ENCODE measurements around the gene ITGA11.

The ITGA11 gene

DNA sequence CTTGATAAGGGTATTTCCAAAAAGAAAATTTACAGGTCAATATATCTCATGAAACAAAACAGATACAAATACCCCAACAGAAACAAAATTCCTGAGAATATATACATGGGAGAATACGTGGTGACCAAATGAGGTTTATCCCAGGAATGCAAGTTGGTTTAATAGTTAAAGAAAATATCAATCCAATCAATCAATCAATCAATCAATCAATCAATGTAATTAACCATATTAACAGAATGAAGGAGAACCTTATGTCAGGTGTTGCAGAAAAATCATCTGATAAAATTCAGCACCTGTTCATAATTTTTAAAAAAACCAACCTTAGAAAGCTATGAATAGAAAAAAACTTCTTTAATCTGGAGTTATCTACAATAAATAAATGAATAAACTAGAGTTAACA lies 35.9 kb downstream of the ITGA11 start:
- no peak overlapping the region for H3K4me3 ChIP-seq (ENCODE audit: low read length)
- TF ChIP-seq, protein P1, sequence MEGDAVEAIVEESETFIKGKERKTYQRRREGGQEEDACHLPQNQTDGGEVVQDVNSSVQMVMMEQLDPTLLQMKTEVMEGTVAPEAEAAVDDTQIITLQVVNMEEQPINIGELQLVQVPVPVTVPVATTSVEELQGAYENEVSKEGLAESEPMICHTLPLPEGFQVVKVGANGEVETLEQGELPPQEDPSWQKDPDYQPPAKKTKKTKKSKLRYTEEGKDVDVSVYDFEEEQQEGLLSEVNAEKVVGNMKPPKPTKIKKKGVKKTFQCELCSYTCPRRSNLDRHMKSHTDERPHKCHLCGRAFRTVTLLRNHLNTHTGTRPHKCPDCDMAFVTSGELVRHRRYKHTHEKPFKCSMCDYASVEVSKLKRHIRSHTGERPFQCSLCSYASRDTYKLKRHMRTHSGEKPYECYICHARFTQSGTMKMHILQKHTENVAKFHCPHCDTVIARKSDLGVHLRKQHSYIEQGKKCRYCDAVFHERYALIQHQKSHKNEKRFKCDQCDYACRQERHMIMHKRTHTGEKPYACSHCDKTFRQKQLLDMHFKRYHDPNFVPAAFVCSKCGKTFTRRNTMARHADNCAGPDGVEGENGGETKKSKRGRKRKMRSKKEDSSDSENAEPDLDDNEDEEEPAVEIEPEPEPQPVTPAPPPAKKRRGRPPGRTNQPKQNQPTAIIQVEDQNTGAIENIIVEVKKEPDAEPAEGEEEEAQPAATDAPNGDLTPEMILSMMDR (IDR thresholded peaks at IDR 0.05; ENCODE audit: insufficient read depth, low read depth, low read length, missing control alignments): no peak
- DNase-seq (ENCODE audit: low read depth): no peak

DNA sequence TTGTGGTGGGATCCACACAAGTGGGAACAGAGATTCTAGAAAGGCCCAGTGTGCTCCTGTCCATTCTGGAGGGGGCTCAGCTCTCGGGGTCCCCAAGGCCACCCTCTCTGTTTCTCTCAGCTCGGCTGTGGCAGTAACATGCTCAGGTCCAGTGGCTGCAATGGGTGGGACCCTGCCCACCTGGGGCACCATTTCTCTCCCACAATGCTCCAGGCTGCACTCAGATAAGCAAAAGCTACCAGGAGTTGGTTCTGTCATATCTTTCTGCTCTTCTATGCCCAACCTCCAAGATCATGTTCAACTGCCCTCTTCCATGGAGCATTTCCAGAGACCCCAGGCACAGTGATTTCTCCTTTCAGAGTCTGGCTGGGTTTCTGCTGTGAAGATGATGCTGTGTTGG lies 40.8 kb downstream of the ITGA11 start:
- TF ChIP-seq, protein P1 (IDR thresholded peaks at IDR 0.05; ENCODE audit: insufficient read depth, low read depth, low read length, missing control alignments): no peak
- no peak for DNase-seq (ENCODE audit: low read depth)

DNA sequence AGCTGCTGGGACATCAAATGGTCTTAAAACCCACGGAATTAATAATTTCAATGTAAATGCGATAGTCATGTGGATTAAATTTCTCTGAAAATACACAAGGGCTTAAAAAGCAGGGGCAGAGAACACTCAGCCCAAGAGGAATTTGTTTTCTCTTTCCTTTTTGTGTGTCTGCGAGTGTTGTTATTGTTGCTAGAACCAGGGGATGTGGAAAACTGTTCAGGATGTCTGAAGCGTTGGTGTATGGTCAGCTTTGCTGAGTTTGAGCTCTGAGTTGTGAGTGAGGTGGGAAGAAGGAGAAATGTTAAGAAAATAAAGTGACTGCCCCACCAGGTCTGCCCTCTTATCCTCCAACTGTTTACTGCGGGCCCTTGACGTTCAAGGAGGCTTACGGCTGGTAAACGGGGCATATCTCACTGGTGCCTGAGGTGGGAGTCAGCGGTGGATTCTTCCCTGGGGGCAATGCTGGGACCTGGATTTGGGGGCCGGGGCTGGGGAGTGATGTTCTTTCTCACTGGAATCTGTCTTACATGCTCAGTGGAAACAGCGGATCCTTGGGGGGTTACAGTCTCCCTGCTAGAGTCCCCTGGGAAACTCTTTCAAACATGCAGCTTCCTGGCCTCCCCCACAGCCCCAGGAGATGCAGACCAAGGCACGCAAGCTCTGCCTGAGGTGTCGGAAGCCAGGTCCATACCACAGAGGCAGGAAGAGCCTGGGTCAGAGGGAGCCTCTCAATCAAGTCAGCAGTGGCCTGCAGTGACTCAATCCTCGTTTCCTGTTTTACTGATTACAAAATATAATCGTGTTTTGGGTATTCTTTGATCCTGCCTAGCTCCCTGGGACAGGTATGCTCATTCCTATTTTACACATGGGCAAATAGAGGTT lies 41.8 kb downstream of the ITGA11 start:
- peak; percentile 68 for DNase-seq (ENCODE audit: low read depth)
- no peak overlapping the region for H3K4me3 ChIP-seq (ENCODE audit: low read length)
- TF ChIP-seq, protein P1 (IDR thresholded peaks at IDR 0.05; ENCODE audit: insufficient read depth, low read depth, low read length, missing control alignments): no peak

More for the DNA sequence above, 40.8 kb downstream of the ITGA11 start:
- no peak overlapping the region for H3K4me3 ChIP-seq (ENCODE audit: low read length)

DNA sequence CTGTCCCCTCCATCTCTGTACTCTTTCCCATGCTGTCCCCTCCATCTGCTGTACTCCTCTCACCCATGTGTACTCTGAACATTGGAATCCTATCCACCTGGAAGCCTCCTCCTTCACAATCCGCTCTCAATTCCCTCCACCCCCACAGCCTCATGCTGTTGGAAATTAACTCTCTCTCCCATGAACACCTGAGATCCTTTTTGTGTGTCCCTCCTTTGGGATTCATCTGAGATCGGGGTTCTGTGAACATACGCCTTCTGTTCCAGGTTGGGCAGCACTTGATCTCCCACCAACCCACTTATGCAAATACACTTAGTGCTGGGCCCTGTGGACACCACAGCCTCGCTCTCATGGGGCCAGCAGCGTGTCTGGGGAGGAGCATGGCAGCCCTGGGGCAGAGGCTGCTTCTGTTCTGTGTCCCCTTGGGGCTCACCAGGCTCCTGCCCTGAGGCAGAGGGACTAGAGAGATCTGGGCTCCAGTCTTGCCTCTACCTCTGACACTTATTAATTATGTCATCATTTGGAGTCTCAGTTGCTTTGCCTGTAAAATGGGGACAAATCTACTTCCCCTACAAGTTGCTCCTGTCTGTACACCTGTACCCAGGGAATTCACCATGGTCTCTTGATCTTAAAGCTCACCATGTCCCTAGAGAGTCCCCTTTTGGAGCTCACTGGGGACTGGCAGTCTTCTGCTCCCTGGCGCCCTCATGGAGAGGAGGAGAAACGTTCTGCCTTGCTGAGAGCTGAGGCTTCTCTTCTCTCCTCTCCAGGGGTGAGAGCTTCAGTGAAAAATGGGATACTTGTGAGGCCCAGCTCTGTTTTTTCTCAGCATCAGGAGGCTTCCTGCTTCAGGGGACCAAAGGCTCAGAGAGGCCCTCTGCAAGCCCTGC lies 42.7 kb downstream of the ITGA11 start:
- no peak overlapping the region for H3K4me3 ChIP-seq (ENCODE audit: low read length)
- TF ChIP-seq, protein P1 (IDR thresholded peaks at IDR 0.05; ENCODE audit: insufficient read depth, low read depth, low read length, missing control alignments): no peak
- no peak for DNase-seq (ENCODE audit: low read depth)

DNA sequence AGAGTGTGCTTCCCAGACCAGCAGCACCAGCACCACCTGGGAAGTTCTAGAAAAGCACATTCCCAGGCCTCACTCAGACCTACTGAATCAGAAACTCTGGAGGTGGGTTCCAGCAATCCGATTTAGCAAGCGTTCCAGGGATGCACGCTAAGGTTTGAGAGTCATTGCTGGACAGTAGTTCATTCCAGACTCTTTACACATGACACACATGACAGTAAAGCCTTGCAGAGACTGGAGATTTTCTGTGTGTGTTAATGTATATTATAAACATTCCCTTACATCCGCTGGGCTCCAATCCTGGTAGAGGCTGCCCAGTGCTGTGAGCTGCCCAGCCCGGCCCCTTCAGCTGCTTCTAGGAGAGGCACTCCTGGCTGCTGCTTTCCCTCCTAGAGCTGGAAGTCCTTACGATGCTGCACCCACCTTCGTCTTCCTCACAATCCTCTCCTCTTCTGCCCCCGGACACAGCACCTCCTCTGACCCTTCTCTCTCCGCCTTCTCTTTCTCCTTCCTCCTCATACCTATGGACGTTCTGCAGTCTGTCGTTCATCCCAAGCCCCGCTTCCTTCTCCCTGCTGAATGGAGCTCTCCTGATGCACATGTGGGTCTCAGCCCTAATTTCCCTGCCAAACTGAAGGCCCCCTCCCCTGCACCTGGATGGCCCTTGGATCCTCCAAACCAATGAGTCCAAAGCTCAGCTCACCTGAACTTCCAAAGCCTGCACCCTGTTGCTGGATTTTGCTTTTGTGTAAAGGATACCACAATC lies 44.4 kb downstream of the ITGA11 start:
- TF ChIP-seq, protein P1 (IDR thresholded peaks at IDR 0.05; ENCODE audit: insufficient read depth, low read depth, low read length, missing control alignments): no peak
- no peak for DNase-seq (ENCODE audit: low read depth)
- H3K4me3 ChIP-seq (ENCODE audit: low read length): no peak overlapping the region

DNA sequence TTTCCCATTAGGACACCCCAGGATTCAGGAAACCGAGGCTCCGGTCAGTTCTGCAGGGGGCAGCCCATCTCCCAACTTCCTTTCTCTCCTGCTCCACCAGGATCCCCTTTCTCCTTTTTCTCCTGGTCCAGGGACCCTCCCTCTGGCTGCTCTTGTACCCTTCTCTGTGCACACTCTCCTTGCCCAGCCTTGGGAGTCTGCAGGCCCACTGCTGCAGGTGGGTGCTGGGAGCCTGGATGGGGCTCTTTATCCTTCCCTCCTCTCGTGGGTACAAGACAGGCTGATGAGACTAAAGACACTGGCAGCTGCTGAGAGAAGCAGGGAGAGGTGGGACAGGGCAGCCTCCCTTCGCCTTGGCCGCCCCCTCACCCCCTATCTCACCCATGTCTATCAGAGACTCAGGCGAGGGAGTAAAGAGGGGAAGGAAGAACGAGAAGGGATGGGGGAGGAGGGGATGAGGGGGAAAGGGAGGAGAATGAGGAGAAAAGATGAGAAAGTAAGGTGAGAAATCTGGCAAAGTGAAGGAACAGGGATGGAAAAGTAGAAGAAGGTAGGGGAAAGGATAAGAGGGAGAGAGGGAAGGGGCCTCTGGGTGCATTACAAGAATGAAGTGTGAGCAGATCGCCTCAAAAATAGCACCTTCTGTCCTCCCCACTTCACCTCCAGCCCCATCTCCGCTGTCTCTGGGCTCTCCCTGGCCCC lies 45.2 kb downstream of the ITGA11 start:
- TF ChIP-seq, protein P1 (IDR thresholded peaks at IDR 0.05; ENCODE audit: insufficient read depth, low read depth, low read length, missing control alignments): no peak
- no peak overlapping the region for H3K4me3 ChIP-seq (ENCODE audit: low read length)
- DNase-seq (ENCODE audit: low read depth): no peak

Measured in epithelial cell of esophagus (primary cell).